ENCODE measurements around the gene MYO1D. TPM values are rescaled to one million over a fixed set of nuclear protein-coding genes. Genes with fewer than 3 reads are reported as not detected.

The MYO1D gene
- total RNA-seq, 3 donors from 2014 or later, result 166 to 495 (median 256) TPM

GRCh38 chr17:32489320-32490100 lies 387.4 kb downstream of the MYO1D start:
- Histone ChIP-seq H3K4me1 (ENCODE audit: low read depth) (peaks cover 12% of the 10 kb centered on the region), H3K4me3 (no peak overlapping the region), H3K36me3 (ENCODE audit: low read depth) (no peaks in the 10 kb centered on the region), H3K9me3 (no peaks in the 10 kb centered on the region)
- intact Hi-C loops (cut with DNase I, micrococcal nuclease), result no loop called here
- DNase-seq, result peak in 1 of 3 donors; percentile 44
- TF ChIP-seq, protein P1, sequence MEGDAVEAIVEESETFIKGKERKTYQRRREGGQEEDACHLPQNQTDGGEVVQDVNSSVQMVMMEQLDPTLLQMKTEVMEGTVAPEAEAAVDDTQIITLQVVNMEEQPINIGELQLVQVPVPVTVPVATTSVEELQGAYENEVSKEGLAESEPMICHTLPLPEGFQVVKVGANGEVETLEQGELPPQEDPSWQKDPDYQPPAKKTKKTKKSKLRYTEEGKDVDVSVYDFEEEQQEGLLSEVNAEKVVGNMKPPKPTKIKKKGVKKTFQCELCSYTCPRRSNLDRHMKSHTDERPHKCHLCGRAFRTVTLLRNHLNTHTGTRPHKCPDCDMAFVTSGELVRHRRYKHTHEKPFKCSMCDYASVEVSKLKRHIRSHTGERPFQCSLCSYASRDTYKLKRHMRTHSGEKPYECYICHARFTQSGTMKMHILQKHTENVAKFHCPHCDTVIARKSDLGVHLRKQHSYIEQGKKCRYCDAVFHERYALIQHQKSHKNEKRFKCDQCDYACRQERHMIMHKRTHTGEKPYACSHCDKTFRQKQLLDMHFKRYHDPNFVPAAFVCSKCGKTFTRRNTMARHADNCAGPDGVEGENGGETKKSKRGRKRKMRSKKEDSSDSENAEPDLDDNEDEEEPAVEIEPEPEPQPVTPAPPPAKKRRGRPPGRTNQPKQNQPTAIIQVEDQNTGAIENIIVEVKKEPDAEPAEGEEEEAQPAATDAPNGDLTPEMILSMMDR (IDR thresholded peaks at IDR 0.05), result no peak
- ATAC-seq, result no peak

DNA sequence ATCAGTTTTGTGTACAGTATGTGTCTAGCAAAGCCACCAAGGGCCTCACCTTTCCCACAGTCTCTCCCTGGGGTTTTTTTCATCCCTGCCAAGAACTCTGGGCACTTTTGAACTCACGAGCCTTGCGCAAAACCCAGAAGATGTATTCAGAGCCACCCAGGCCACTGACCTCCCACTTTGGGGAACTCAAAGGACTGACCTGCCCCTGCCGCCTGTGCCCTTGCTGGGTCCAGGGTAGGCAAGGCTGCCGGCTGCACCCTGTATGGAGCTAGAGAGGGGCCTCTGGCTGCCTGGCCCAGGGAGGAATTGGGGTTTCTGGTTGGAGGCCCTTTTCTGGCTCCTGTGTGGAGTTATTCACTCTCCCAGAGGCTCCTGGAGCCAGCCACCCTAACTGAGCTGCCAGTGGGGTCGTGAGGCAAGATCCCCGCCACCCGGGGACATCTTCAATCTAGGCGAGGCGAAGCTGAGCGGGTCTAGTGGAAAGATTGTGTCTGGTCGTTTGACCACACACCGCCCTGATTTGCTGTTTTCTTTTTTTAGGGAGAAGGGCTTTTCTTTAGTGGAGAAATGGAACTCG lies 388.2 kb downstream of the MYO1D start:
- intact Hi-C loops (cut with DNase I, micrococcal nuclease), result no loop called here
- Histone ChIP-seq H3K4me1 (ENCODE audit: low read depth) (peaks cover 12% of the 10 kb centered on the region), H3K9me3 (no peaks in the 10 kb centered on the region), H3K4me3 (no peak overlapping the region), H3K36me3 (ENCODE audit: low read depth) (no peaks in the 10 kb centered on the region)
- ATAC-seq (no peak), DNase-seq (peak in 1 of 3 donors; percentile 29)
- TF ChIP-seq, protein P1 (IDR thresholded peaks at IDR 0.05), result no peak

- H3K36me3 ChIP-seq (ENCODE audit: low read depth), result no peaks in the 10 kb centered on the region
- H3K4me1 ChIP-seq (ENCODE audit: low read depth), result peaks cover 12% of the 10 kb centered on the region
- TF ChIP-seq, protein P1 (IDR thresholded peaks at IDR 0.05), result no peak
- DNase-seq (no peak), ATAC-seq (no peak)
- no peak overlapping the region for H3K4me3 ChIP-seq
- H3K9me3 ChIP-seq, result no peaks in the 10 kb centered on the region
- intact Hi-C loops (cut with DNase I, micrococcal nuclease), result no loop called here
These were observed 388.8 kb downstream of the MYO1D start for GRCh38 chr17:32488177-32488542.

DNA sequence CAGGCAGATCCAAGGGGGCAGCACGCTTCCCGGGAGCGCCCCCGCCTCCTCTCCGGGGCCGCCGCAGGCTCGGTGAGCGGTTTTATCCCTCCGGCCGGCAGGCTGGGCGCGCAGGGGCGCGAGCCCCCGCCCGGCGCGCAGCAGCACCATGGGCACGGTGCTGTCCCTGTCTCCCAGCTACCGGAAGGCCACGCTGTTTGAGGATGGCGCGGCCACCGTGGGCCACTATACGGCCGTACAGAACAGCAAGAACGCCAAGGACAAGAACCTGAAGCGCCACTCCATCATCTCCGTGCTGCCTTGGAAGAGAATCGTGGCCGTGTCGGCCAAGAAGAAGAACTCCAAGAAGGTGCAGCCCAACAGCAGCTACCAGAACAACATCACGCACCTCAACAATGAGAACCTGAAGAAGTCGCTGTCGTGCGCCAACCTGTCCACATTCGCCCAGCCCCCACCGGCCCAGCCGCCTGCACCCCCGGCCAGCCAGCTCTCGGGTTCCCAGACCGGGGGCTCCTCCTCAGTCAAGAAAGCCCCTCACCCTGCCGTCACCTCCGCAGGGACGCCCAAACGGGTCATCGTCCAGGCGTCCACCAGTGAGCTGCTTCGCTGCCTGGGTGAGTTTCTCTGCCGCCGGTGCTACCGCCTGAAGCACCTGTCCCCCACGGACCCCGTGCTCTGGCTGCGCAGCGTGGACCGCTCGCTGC lies 389.3 kb downstream of the MYO1D start:
- DNase-seq (peak in 2 of 3 donors; percentile 54 to 68), ATAC-seq (peak; percentile 15)
- TF ChIP-seq, protein P1 (IDR thresholded peaks at IDR 0.05), result no peak
- no peaks in the 10 kb centered on the region for H3K36me3 ChIP-seq (ENCODE audit: low read depth)
- H3K4me3 ChIP-seq, result peak overlapping the region; percentile 26
- peaks cover 12% of the 10 kb centered on the region for H3K4me1 ChIP-seq (ENCODE audit: low read depth)
- intact Hi-C loops (cut with DNase I, micrococcal nuclease), result no loop called here
- no peaks in the 10 kb centered on the region for H3K9me3 ChIP-seq

DNA sequence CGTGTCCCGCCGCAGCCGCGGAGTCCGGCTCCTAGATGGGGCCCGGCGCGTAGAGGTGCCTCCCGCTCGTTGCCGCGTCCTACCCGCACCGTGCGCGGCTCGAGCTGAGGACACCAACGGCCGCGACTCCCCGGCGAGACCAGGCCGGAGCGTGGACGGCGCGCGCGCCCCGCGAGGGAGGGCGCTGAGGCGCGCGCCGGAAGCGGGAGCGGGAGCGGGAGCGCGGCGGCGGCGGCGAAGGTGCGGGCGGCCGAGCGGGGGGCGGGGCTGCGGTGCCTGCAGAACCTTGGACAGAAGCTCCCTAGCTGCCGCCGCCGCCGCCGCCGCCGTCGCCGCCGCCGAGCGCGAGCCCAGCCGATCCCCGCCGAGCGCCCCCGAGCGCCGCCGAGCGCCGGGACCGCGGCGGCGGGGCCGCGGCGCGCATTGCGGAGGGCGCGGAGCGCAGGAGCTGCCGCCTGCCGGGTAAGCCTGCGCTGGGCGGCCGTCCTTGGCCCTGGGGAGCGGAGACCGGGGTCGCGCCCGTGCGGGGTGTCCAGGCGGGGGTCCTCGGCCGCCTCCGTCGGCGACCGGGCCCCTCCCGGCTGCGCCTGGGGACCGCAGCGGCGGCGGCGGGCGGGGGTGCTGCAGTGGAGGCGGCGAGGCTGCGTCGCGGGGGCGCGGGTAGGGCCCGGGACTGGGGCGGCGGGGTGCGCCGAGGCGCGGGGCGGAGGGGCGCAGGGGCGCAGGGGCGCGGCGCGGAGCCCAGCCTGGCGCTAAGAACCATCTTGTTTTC lies 390.0 kb downstream of the MYO1D start, which contains the start of gene CDK5R1:
TSS of gene CDK5R1 (plus strand) at position 293 of the 772 bp plus-strand sequence. CDS start 628 bp downstream, outside the sequence.
- peak within 1 kb of the TSS; percentile 34 for H3K4me3 ChIP-seq
- TF ChIP-seq, protein P1 (IDR thresholded peaks at IDR 0.05), result no peak
- peaks cover 12% of the 10 kb centered on the region for H3K4me1 ChIP-seq (ENCODE audit: low read depth)
- intact Hi-C loops (cut with DNase I, micrococcal nuclease), result no loop called here
- no peaks in the 10 kb centered on the region for H3K36me3 ChIP-seq (ENCODE audit: low read depth)
- DNase-seq, result peak; percentile 69 to 85 (median 84)
- H3K9me3 ChIP-seq, result no peaks in the 10 kb centered on the region
- ATAC-seq, result peak; percentile 72
